Measurements from ENCODE around the gene HAND1.

DNA sequence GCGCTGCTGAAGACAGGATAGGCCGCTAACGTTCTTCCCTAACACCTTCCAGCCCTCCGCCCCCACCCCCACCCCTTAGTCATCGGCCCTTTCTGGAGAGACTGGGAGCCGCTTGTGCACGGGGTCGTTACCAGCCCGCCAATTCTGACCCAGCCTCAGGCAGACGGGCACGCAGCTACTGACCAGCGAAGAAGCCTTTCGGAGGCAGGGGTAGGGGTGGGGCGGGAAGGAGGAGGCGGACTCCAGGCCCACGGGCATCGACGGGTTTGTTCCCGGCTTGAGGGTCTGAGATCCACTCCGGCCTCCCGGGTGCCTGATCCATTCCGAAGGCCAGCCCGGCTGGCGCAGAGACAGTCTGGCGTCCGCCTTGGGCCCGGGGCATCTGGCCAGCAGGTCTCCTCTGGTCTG lies 729 bp upstream of the HAND1 start:
- TF ChIP-seq POLR2A (IDR thresholded peaks at IDR 0.05; ENCODE audit: low read depth) (no peak), POLR2AphosphoS5 (IDR thresholded peaks at IDR 0.05) (no peak), EP300 (IDR thresholded peaks at IDR 0.05) (no peak)
- TF ChIP-seq, protein P1, sequence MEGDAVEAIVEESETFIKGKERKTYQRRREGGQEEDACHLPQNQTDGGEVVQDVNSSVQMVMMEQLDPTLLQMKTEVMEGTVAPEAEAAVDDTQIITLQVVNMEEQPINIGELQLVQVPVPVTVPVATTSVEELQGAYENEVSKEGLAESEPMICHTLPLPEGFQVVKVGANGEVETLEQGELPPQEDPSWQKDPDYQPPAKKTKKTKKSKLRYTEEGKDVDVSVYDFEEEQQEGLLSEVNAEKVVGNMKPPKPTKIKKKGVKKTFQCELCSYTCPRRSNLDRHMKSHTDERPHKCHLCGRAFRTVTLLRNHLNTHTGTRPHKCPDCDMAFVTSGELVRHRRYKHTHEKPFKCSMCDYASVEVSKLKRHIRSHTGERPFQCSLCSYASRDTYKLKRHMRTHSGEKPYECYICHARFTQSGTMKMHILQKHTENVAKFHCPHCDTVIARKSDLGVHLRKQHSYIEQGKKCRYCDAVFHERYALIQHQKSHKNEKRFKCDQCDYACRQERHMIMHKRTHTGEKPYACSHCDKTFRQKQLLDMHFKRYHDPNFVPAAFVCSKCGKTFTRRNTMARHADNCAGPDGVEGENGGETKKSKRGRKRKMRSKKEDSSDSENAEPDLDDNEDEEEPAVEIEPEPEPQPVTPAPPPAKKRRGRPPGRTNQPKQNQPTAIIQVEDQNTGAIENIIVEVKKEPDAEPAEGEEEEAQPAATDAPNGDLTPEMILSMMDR (IDR thresholded peaks at IDR 0.05), result no peak

Data from esophagus muscularis mucosa (tissue), 4 donors.